Measurements from ENCODE around the gene LCN15.

LCN15 gene

GRCh38 chr9:136765041-136765440, 723 bp upstream of the LCN15 start:
- Histone ChIP-seq H4K20me1 (ENCODE audit: insufficient read depth) (no peaks in the 10 kb centered on the region), H3K4me3 (IDR thresholded peaks at IDR 0.05; ENCODE audit: insufficient read depth, low read depth, low read length) (no peak overlapping the region), H3K9ac (no peak overlapping the region), H2AFZ (ENCODE audit: low read depth) (no peak overlapping the region), H3K79me2 (ENCODE audit: insufficient read depth, low read depth) (no peaks in the 10 kb centered on the region), H3K27ac (no peak overlapping the region), H3K4me1 (ENCODE audit: low read depth, poor library complexity, severe bottlenecking) (peaks cover 58% of the 10 kb centered on the region), H3K4me2 (peak overlapping the region; percentile 73), H3K36me3 (ENCODE audit: insufficient read depth) (no peaks in the 10 kb centered on the region), H3K27me3 (ENCODE audit: insufficient read depth, low read depth) (peaks cover 25% of the 10 kb centered on the region)
- no peak for TF ChIP-seq CTCF (conservative IDR thresholded peaks at IDR 0.05; ENCODE audit: low read depth, low read length)

GRCh38 chr9:136763649-136764035, 676 bp downstream of the LCN15 start:
- Histone ChIP-seq H3K4me2 (no peak overlapping the region), H3K4me3 (IDR thresholded peaks at IDR 0.05; ENCODE audit: insufficient read depth, low read depth, low read length) (no peak overlapping the region), H3K9ac (no peak overlapping the region), H2AFZ (ENCODE audit: low read depth) (no peak overlapping the region), H3K79me2 (ENCODE audit: insufficient read depth, low read depth) (no peaks in the 10 kb centered on the region), H3K36me3 (ENCODE audit: insufficient read depth) (no peaks in the 10 kb centered on the region), H3K27me3 (ENCODE audit: insufficient read depth, low read depth) (peaks cover 26% of the 10 kb centered on the region), H3K27ac (no peak overlapping the region), H4K20me1 (ENCODE audit: insufficient read depth) (no peaks in the 10 kb centered on the region), H3K4me1 (ENCODE audit: low read depth, poor library complexity, severe bottlenecking) (peaks cover 56% of the 10 kb centered on the region)
- TF ChIP-seq CTCF (conservative IDR thresholded peaks at IDR 0.05; ENCODE audit: low read depth, low read length) = no peak

GRCh38 chr9:136762915-136763648, 1.2 kb downstream of the LCN15 start:
- H3K4me2 ChIP-seq = peak overlapping the region; percentile 36; the same call in 1 of the 2 replicates

GRCh38 chr9:136762221-136762691, 2.1 kb downstream of the LCN15 start:
- Histone ChIP-seq H3K4me2 (no peak overlapping the region), H3K79me2 (ENCODE audit: insufficient read depth, low read depth) (no peaks in the 10 kb centered on the region), H4K20me1 (ENCODE audit: insufficient read depth) (no peaks in the 10 kb centered on the region), H3K27ac (no peak overlapping the region), H2AFZ (ENCODE audit: low read depth) (no peak overlapping the region), H3K27me3 (ENCODE audit: insufficient read depth, low read depth) (peaks cover 28% of the 10 kb centered on the region), H3K9ac (no peak overlapping the region), H3K4me1 (ENCODE audit: low read depth, poor library complexity, severe bottlenecking) (peaks cover 44% of the 10 kb centered on the region), H3K4me3 (IDR thresholded peaks at IDR 0.05; ENCODE audit: insufficient read depth, low read depth, low read length) (no peak overlapping the region), H3K36me3 (ENCODE audit: insufficient read depth) (no peaks in the 10 kb centered on the region)
- no peak for TF ChIP-seq CTCF (conservative IDR thresholded peaks at IDR 0.05; ENCODE audit: low read depth, low read length)

More at GRCh38 chr9:136762915-136763648, 1.2 kb downstream of the LCN15 start:
- Histone ChIP-seq H3K27ac (no peak overlapping the region), H4K20me1 (ENCODE audit: insufficient read depth) (no peaks in the 10 kb centered on the region), H3K79me2 (ENCODE audit: insufficient read depth, low read depth) (no peaks in the 10 kb centered on the region), H2AFZ (ENCODE audit: low read depth) (peak overlapping the region; percentile 44; the same call in 1 of the 2 replicates), H3K4me1 (ENCODE audit: low read depth, poor library complexity, severe bottlenecking) (peaks cover 52% of the 10 kb centered on the region), H3K4me3 (IDR thresholded peaks at IDR 0.05; ENCODE audit: insufficient read depth, low read depth, low read length) (no peak overlapping the region), H3K27me3 (ENCODE audit: insufficient read depth, low read depth) (peaks cover 28% of the 10 kb centered on the region), H3K9ac (no peak overlapping the region), H3K36me3 (ENCODE audit: insufficient read depth) (no peaks in the 10 kb centered on the region)
- TF ChIP-seq CTCF (conservative IDR thresholded peaks at IDR 0.05; ENCODE audit: low read depth, low read length) = no peak

Data from KMS-11 (cell line).